ENCODE data around the gene FBXL14.
A peak's percentile ranks its signal among the peaks of the same experiment; 100 is the strongest.

Gene FBXL14

DNA sequence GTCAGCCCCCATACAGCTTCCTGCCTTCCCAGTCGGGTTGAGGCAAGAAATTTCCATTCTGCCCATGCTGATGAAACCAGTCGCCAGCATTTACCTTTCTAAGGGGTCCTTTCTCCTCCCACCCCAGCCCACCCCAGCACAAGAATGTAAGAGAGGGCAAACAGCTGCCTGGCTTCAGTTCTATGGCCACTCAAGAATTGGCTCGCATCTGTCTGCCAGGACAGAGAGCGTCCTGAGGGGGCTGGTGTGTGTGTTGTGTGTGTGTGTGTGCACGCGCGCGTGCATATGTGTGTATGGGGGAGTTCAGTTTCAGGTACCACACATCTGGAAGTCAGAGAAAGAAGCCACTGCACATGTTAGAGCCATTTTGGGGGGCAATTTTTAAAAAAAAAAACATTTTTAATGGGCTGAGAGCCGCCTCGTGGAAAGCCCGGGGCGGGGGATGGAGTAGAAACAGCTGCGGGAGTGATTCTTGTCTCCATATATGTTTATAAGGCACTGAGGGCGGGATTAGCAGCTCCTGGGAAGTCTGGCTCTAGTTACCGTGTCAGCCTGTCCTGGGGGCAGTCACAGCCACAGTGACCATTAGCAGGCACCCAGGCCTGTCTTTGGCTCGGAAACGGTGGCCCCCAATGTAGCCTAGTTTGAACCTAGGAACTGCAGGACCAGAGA, 34.4 kb upstream of the FBXL14 start, which contains the start of gene WNT5B:
WNT5B (plus strand) TSS at position 566 of the 672 bp plus-strand sequence. CDS start 2,124 bp downstream, outside the sequence.
- Histone ChIP-seq H3K4me3 (ENCODE audit: insufficient read depth in 1 of 2, low read depth in 1 of 2, low read length in 2 of 2) (peak within 1 kb of the TSS; percentile 53 to 73), H3K4ac (ENCODE audit: low read depth in 1 of 2, low read length in 2 of 2) (no peak within 1 kb of the TSS), H3K27ac (ENCODE audit: low read length, poor library complexity, severe bottlenecking) (no peak within 1 kb of the TSS), H3K9me3 (ENCODE audit: control insufficient read depth, low read length) (no peaks in the 10 kb centered on the region), H4K8ac (ENCODE audit: low read length) (peak within 1 kb of the TSS; percentile 69), H2AFZ (ENCODE audit: low read depth, low read length) (peak within 1 kb of the TSS; percentile 21), H3K4me2 (ENCODE audit: low read length, poor library complexity, severe bottlenecking) (peak within 1 kb of the TSS; percentile 96), H3K23ac (ENCODE audit: low read length in 2 of 2) (peak within 1 kb of the TSS in 1 of 2 experiments; percentile 96), H2BK5ac (ENCODE audit: low read depth, low read length, poor library complexity, severe bottlenecking) (no peak within 1 kb of the TSS), H3K9ac (ENCODE audit: low read length) (peak within 1 kb of the TSS; percentile 61), H3K36me3 (ENCODE audit: control insufficient read depth in 1 of 2, insufficient read depth in 2 of 2, low read depth in 1 of 2, low read length in 2 of 2) (peaks cover 12 to 36% of the 10 kb centered on the region in 2 experiments), H2BK12ac (ENCODE audit: low read length in 2 of 2) (no peak within 1 kb of the TSS), H2BK120ac (ENCODE audit: low read depth, low read length) (peak within 1 kb of the TSS; percentile 67), H3K79me1 (replicated peaks; ENCODE audit: low read length, poor library complexity, severe bottlenecking) (peaks cover 21% of the 10 kb centered on the region), H2AK5ac (ENCODE audit: low read length, severe bottlenecking) (peak within 1 kb of the TSS; percentile 31), H2BK15ac (ENCODE audit: low read depth, poor library complexity, severe bottlenecking) (peak within 1 kb of the TSS; percentile 67), H4K91ac (ENCODE audit: low read length) (no peak within 1 kb of the TSS), H3K4me1 (ENCODE audit: control insufficient read depth, insufficient read depth, low read depth, low read length) (peaks cover 31% of the 10 kb centered on the region), H3K27me3 (ENCODE audit: control insufficient read depth in 1 of 2, insufficient read depth in 1 of 2, low read length in 2 of 2) (peaks cover 0 to 8% of the 10 kb centered on the region in 2 experiments), H3K18ac (ENCODE audit: low read depth in 1 of 2, low read length in 2 of 2) (peak within 1 kb of the TSS; percentile 38 to 85), H3K14ac (ENCODE audit: low read length in 2 of 2) (peak within 1 kb of the TSS in 1 of 2 experiments; percentile 79)
- WGBS, result 24% methylated on average over 17 of the region's 17 CpGs
- peak; percentile 24 for DNase-seq

DNA sequence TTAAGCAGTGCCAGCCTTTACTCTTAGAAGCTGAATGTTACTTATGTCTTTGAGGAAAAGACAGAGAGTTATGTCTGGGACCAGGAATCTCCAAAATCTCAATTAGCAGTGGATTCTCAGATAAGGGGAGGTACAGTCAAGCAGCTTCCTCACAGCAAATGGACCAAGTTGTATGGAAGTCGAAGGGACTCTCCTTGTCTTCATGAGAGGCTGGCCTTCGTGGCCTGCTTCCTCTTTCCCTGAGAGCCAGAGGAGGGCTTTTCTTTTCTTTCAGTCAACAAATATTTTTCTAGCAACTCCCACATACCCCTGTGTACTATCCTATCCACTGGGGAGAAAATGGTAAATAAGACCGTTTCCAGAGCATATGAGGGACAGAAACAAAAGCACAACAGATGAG, 28.0 kb upstream of the FBXL14 start:
- H2BK12ac ChIP-seq (ENCODE audit: low read length in 2 of 2), result no peak overlapping the region
- no peak overlapping the region for H3K27ac ChIP-seq (ENCODE audit: low read length, poor library complexity, severe bottlenecking)
- no peaks in the 10 kb centered on the region for H3K9me3 ChIP-seq (ENCODE audit: control insufficient read depth, low read length)
- H4K8ac ChIP-seq (ENCODE audit: low read length), result no peak overlapping the region
- no peak overlapping the region for H3K4me3 ChIP-seq (ENCODE audit: insufficient read depth in 1 of 2, low read depth in 1 of 2, low read length in 2 of 2)
- H3K4me1 ChIP-seq (ENCODE audit: control insufficient read depth, insufficient read depth, low read depth, low read length), result peaks cover 3% of the 10 kb centered on the region
- WGBS, result 85% methylated on average over 3 of the region's 3 CpGs
- no peaks in the 10 kb centered on the region for H3K27me3 ChIP-seq (ENCODE audit: control insufficient read depth in 1 of 2, insufficient read depth in 1 of 2, low read length in 2 of 2)
- no peak overlapping the region for H3K9ac ChIP-seq (ENCODE audit: low read length)
- no peak overlapping the region for H3K23ac ChIP-seq (ENCODE audit: low read length in 2 of 2)
- H3K14ac ChIP-seq (ENCODE audit: low read length in 2 of 2), result no peak overlapping the region
- no peak overlapping the region for H4K91ac ChIP-seq (ENCODE audit: low read length)
- H3K4ac ChIP-seq (ENCODE audit: low read depth in 1 of 2, low read length in 2 of 2), result no peak overlapping the region
- H2BK15ac ChIP-seq (ENCODE audit: low read depth, poor library complexity, severe bottlenecking), result no peak overlapping the region
- DNase-seq, result no peak
- H3K4me2 ChIP-seq (ENCODE audit: low read length, poor library complexity, severe bottlenecking), result no peak overlapping the region
- no peak overlapping the region for H2BK5ac ChIP-seq (ENCODE audit: low read depth, low read length, poor library complexity, severe bottlenecking)
- no peak overlapping the region for H2BK120ac ChIP-seq (ENCODE audit: low read depth, low read length)
- H3K36me3 ChIP-seq (ENCODE audit: control insufficient read depth in 1 of 2, insufficient read depth in 2 of 2, low read depth in 1 of 2, low read length in 2 of 2), result peaks cover under 1 to 11% of the 10 kb centered on the region in 2 experiments
- H3K79me1 ChIP-seq (replicated peaks; ENCODE audit: low read length, poor library complexity, severe bottlenecking), result peaks cover 10% of the 10 kb centered on the region
- H2AK5ac ChIP-seq (ENCODE audit: low read length, severe bottlenecking), result no peak overlapping the region
- no peak overlapping the region for H2AFZ ChIP-seq (ENCODE audit: low read depth, low read length)
- no peak overlapping the region for H3K18ac ChIP-seq (ENCODE audit: low read depth in 1 of 2, low read length in 2 of 2)

DNA sequence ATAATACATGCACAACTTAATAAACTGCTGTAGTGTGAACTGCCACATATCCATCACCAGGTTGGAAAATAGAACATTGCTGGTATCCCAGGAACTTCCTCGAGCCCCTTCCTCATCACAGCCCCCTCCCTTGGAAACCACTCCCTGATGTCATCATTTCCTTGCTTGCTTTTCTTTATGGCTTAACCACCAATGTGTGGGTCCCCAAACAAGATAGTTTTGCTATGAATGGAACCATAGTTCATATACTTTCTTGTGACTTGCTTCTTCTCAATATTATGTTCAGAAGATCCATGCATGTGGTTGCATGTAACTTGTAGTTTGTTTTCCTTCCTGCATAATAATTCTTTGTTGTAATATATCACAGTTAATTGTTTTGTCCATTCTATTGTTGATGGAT, 25.7 kb upstream of the FBXL14 start:
- H2AK5ac ChIP-seq (ENCODE audit: low read length, severe bottlenecking), result no peak overlapping the region
- no peak overlapping the region for H2BK120ac ChIP-seq (ENCODE audit: low read depth, low read length)
- no peak overlapping the region for H2AFZ ChIP-seq (ENCODE audit: low read depth, low read length)
- no peaks in the 10 kb centered on the region for H3K9me3 ChIP-seq (ENCODE audit: control insufficient read depth, low read length)
- H3K4me3 ChIP-seq (ENCODE audit: insufficient read depth in 1 of 2, low read depth in 1 of 2, low read length in 2 of 2), result no peak overlapping the region
- no peak overlapping the region for H3K27ac ChIP-seq (ENCODE audit: low read length, poor library complexity, severe bottlenecking)
- H4K8ac ChIP-seq (ENCODE audit: low read length), result no peak overlapping the region
- peaks cover 0 to 4% of the 10 kb centered on the region in 2 experiments for H3K36me3 ChIP-seq (ENCODE audit: control insufficient read depth in 1 of 2, insufficient read depth in 2 of 2, low read depth in 1 of 2, low read length in 2 of 2)
- no peaks in the 10 kb centered on the region for H3K4me1 ChIP-seq (ENCODE audit: control insufficient read depth, insufficient read depth, low read depth, low read length)
- no peak overlapping the region for H3K23ac ChIP-seq (ENCODE audit: low read length in 2 of 2)
- no peak overlapping the region for H4K91ac ChIP-seq (ENCODE audit: low read length)
- no peak overlapping the region for H2BK5ac ChIP-seq (ENCODE audit: low read depth, low read length, poor library complexity, severe bottlenecking)
- 73% methylated on average over 1 of the region's 1 CpG for WGBS
- no peak overlapping the region for H2BK12ac ChIP-seq (ENCODE audit: low read length in 2 of 2)
- no peak for DNase-seq
- no peak overlapping the region for H2BK15ac ChIP-seq (ENCODE audit: low read depth, poor library complexity, severe bottlenecking)
- no peak overlapping the region for H3K4me2 ChIP-seq (ENCODE audit: low read length, poor library complexity, severe bottlenecking)
- H3K9ac ChIP-seq (ENCODE audit: low read length), result no peak overlapping the region
- H3K14ac ChIP-seq (ENCODE audit: low read length in 2 of 2), result no peak overlapping the region
- no peak overlapping the region for H3K18ac ChIP-seq (ENCODE audit: low read depth in 1 of 2, low read length in 2 of 2)
- H3K79me1 ChIP-seq (replicated peaks; ENCODE audit: low read length, poor library complexity, severe bottlenecking), result peaks cover 15% of the 10 kb centered on the region
- no peak overlapping the region for H3K4ac ChIP-seq (ENCODE audit: low read depth in 1 of 2, low read length in 2 of 2)
- no peaks in the 10 kb centered on the region for H3K27me3 ChIP-seq (ENCODE audit: control insufficient read depth in 1 of 2, insufficient read depth in 1 of 2, low read length in 2 of 2)

DNA sequence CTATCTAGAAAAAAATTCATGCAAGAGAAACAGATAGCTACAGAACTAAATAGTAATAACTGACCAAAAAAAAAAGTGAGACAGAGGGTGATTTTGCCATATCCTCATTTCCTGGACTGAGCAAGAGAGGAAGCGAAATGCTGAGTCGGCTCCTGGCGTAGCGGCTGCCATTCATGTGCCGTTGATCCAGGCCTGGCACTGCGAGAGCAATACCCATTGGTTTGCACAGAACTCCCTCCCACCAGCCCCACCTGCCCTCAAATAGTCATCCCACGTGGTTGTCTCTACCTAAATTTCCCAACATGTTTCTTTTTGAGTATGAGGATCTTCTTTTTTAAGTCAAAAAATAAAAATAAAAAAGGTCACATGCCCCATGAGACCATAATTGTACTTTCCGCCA, 25.2 kb upstream of the FBXL14 start:
- Histone ChIP-seq H2BK15ac (ENCODE audit: low read depth, poor library complexity, severe bottlenecking) (no peak overlapping the region), H4K91ac (ENCODE audit: low read length) (no peak overlapping the region), H3K4ac (ENCODE audit: low read depth in 1 of 2, low read length in 2 of 2) (no peak overlapping the region), H3K27ac (ENCODE audit: low read length, poor library complexity, severe bottlenecking) (no peak overlapping the region), H3K9me3 (ENCODE audit: control insufficient read depth, low read length) (no peaks in the 10 kb centered on the region), H2BK12ac (ENCODE audit: low read length in 2 of 2) (no peak overlapping the region), H2BK120ac (ENCODE audit: low read depth, low read length) (no peak overlapping the region), H3K27me3 (ENCODE audit: control insufficient read depth in 1 of 2, insufficient read depth in 1 of 2, low read length in 2 of 2) (no peaks in the 10 kb centered on the region), H3K18ac (ENCODE audit: low read depth in 1 of 2, low read length in 2 of 2) (no peak overlapping the region), H3K79me1 (replicated peaks; ENCODE audit: low read length, poor library complexity, severe bottlenecking) (peaks cover 16% of the 10 kb centered on the region), H2AK5ac (ENCODE audit: low read length, severe bottlenecking) (no peak overlapping the region), H3K4me1 (ENCODE audit: control insufficient read depth, insufficient read depth, low read depth, low read length) (no peaks in the 10 kb centered on the region), H3K14ac (ENCODE audit: low read length in 2 of 2) (no peak overlapping the region), H3K23ac (ENCODE audit: low read length in 2 of 2) (no peak overlapping the region), H3K4me2 (ENCODE audit: low read length, poor library complexity, severe bottlenecking) (no peak overlapping the region), H4K8ac (ENCODE audit: low read length) (no peak overlapping the region), H2AFZ (ENCODE audit: low read depth, low read length) (no peak overlapping the region), H2BK5ac (ENCODE audit: low read depth, low read length, poor library complexity, severe bottlenecking) (no peak overlapping the region), H3K4me3 (ENCODE audit: insufficient read depth in 1 of 2, low read depth in 1 of 2, low read length in 2 of 2) (peak overlapping the region in 1 of 2 experiments; percentile 16), H3K36me3 (ENCODE audit: control insufficient read depth in 1 of 2, insufficient read depth in 2 of 2, low read depth in 1 of 2, low read length in 2 of 2) (peaks cover 0 to 4% of the 10 kb centered on the region in 2 experiments), H3K9ac (ENCODE audit: low read length) (no peak overlapping the region)
- no peak for DNase-seq
- 75% methylated on average over 5 of the region's 8 CpGs for WGBS

Data from mesenchymal stem cell (in vitro differentiated cells and primary cell).